ENCODE measurements around the gene ENPP3.

- no peak for TF ChIP-seq POLR2A (IDR thresholded peaks at IDR 0.05; ENCODE audit: low read depth, low read length)
- no peak for TF ChIP-seq POLR2AphosphoS5 (IDR thresholded peaks at IDR 0.05; ENCODE audit: low read depth, low read length)
- TF ChIP-seq SPI1 (IDR thresholded peaks at IDR 0.05; ENCODE audit: low read depth, low read length), result peak; percentile 40
- TF ChIP-seq POU2F2 (IDR thresholded peaks at IDR 0.05; ENCODE audit: low read depth, low read length), result no peak
- TF ChIP-seq TAF1 (IDR thresholded peaks at IDR 0.05; ENCODE audit: low read depth, low read length), result no peak
These were observed 3.0 kb downstream of the ENPP3 start for GRCh38 chr6:131640100-131640499.

Measured in GM12891 (cell line).